GM18498 (cell line): ENCODE results near the gene CTXND1.
"Not testable (repeated sequence)": the region's sequence is repeated elsewhere in the genome, so short reads cannot be mapped to it uniquely, and the experiment has no call there.

ENCODE experiments used
- ATAC-seq: cut with Tn5 transposase; IDR thresholded peaks from one replicate; pipeline ENCODE4 v1.9.1; 2021; ENCODE audit warnings: mild to moderate bottlenecking, moderate library complexity; ENCODE audit not compliant: unreplicated experiment

The CTXND1 gene

GRCh38 chr15:80252121-80252518 is at the start of gene CTXND1:
TSS of gene CTXND1 (minus strand) at chr15:80252213. CDS start at chr15:80201949, 50,264 bp downstream.
- no peak for ATAC-seq

DNA sequence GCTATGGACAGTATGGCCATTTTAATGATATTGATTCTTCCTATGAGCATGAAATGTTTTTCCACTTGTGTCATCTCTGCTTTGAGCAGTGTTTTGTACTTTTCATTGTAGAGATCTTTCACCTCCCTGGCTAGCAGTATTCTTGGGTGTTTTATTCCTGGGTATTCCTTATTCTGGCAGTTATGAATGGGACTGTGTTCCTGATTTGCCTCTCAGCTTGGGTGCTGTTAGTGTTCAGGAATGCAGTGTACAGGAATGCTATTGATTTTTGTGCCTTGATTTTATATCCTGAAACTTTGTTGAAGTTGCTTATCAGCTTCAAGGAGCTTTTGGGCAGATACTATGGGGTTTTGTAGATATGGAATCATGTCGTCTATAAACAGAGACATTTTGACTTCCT is 49.5 kb upstream of the CTXND1 start:
- no peak for ATAC-seq

- not testable (repeated sequence) for ATAC-seq
These were observed 43.8 kb upstream of the CTXND1 start for GRCh38 chr15:80295777-80296176.

DNA sequence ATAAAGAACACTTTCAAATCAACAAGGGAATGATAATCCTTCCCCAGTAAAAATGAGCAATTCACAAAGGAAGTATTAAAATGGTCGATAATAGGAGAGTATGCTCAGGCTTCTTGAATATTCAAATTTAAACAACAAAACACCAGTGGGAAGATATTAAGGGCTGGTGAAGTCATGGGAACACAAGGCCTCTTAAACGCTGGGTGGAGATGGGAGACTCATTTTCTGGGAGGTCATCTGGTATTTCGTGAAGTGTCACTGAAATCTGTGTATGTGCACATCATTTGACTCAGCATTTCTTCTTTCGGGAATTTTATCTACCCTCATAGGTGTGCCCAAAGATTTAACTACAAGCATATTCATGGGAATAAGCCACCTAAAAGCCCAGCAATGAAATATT is 40.1 kb upstream of the CTXND1 start:
- ATAC-seq: no peak

DNA sequence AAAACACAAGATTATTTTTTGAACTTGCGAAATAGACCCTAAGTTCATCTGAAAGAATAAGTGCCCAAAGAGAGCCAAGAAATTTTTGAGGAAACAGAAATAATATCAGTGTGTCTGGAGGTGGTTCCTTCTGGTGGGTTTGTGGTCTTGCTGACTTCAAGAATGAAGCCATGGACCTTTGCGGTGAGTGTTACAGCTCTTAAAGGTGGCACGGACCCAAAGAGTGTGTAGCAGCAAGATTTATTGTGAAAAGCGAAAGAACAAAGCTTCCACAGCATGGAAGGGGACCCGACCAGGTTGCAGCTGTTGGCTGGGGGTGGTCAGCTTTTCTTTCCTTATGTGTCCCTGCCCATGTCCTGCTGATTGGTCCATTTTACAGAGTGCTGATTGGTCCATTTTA is 38.9 kb upstream of the CTXND1 start:
- ATAC-seq: not testable (repeated sequence)

DNA sequence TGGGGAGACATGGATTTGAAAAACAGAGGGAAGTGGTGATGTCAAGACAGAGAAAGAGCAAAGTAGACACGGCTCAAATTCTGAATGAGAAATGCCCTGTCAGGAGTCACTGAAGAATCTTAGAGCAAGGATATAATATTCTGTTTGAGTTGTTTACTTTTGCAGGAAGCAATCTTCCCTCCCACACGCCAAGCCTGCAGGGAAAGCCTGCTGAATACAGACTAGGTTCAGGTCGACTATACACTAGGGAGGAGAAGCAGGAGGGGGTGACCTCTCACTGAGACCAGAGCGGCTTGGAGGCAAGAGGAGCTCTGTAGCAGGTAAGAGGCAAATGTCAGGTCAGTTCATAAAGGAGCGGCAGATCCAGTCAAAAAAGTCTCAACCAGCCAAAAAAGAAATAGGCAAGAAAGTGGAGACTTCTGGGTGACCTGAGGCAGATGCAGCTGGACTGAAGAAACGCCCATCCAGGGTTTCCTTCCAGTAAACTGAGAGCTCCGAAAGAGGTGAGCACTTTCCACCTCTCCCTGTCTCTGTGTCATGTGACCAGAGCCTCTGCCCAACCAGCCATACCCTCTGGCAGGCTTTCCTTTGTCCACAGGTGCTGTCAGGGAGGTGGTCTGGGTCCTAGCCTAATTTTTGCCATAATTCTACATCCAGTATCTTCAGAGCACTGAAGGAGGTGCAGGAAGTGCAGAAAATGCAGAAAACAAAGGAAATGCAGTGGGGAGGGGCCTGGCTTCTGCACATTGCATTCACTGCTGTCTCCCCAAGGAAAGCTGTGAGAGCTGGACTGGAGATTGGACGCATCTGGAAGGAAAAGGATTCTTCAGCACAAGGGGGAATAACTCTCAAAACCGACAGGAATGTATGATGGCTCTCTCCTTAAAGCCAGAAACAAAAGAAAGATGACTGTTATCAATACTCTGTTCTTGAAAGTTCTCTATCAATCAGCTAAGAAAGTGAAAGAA is 37.8 kb upstream of the CTXND1 start:
- no peak for ATAC-seq

- no peak for ATAC-seq
These were observed 36.1 kb upstream of the CTXND1 start for GRCh38 chr15:80288131-80288530.

GRCh38 chr15:80286055-80286454 is 34.0 kb upstream of the CTXND1 start:
- no peak for ATAC-seq

- no peak for ATAC-seq
These were observed 33.4 kb upstream of the CTXND1 start for GRCh38 chr15:80285379-80285778.

DNA sequence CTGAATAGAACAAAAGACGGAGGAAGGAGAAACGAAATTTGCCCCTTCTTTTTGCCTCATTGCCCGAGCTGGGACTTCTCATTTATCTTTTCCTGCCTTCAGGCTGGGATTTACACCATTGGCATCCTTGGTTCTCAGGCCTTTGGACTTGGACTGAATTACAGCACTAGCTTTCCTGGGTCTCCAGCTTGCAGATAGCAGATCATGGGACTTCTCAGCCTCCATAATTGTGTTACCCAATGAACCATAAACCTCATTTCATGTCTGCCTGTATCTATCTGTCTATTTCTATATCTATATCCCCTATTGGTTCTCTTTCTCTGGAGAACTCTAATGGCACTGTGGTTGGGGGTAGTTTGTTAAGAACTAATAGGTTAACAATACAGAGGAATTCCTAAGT is 31.5 kb upstream of the CTXND1 start:
- no peak for ATAC-seq

DNA sequence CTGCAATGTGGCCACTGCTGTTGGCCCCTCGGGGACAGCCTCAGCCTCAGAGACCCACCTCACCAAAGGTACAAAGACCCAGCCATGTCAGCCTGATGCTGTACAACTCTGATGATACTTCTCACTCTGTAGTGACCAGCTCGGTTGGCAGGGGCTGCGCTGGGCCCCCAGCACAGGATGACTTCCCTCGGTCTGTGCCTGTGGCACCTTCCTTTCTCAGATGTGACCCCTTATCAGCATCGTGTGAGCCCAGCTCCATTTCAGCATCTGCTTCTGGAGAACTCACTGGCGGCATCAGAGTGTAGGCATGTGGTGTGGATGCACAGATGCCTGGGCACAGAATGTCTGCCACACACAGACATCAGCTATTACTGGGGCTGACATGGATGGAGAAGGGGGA is 25.1 kb upstream of the CTXND1 start:
- no peak for ATAC-seq

DNA sequence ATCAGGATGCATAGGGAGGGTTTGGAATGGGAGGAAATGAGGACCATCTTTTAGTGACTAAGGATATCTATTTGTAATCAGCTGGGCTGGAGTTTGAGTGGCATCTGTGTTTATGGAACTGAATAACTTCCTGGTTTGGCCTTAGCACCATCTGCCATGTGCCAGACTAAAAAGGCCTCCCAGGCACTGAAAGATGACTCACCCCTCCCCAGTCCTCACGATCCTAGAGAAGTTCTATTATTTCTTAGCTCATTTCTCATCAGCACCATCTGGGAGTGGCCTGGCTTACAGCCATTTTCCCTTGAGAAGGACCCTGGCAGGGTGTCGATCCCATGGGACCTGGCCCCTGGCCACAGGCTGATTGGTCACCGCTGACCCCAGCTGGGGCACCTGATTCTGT is 23.9 kb upstream of the CTXND1 start:
- no peak for ATAC-seq

DNA sequence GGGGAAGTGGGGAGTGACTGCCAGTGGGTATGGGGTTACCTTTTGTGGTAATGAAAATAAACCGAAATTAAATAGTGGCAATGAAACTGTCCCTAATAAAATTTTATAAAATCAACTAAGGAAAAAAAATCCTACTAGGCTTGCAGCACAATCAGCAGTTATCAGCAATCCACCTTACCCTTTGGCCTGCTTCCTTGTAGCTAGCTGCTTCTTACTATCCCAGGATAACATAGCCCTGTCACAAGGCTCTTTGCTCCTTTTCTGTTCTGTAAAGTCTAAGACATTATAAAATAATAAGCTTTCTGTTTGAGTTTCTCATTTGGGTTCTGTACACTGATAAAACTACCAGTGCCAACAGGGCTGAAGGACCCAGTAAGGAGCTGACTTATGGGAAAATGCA is 23.0 kb upstream of the CTXND1 start:
- no peak for ATAC-seq

- ATAC-seq: no peak
These were observed 22.5 kb upstream of the CTXND1 start for GRCh38 chr15:80274554-80274953.

- no peak for ATAC-seq
These were observed 21.0 kb upstream of the CTXND1 start for GRCh38 chr15:80272987-80273386.

DNA sequence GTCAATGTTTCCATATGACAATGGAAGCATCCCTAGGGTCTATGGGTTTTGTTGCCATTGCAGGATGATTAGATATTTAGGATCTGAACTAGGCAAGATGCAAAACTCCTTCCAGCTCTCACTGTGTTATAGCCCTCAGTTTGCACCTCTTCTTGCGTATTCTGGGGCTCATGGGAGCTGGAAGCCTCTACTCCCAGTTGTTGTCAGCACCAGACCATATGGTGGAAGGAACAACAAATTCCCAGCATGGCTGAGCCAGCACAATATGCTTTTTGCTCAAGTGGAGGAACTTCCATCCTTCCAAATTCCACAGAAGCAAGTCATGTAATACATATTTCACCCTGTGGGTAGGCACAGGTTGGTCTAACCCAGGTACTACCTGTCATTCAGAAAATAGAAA is 18.5 kb upstream of the CTXND1 start:
- ATAC-seq: no peak

DNA sequence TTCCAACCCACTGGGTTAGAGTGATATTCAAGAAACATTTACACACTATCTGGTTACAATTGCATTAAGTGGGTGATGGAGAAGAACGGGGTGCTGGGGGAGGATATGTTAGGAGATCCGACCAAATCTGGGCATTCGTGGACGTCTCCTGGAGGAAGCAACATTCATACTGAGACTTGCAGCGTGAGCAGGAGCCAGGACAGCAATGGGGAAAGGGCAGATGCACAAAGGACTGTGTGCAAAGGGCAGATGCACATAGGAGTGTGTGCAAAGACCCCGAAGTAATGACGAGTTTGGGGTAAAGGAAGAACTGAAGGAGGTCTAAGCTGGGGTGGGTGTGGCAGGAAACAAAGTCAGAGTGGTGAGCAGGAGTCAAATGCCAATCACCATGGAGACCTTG is 16.1 kb upstream of the CTXND1 start:
- no peak for ATAC-seq

- no peak for ATAC-seq
These were observed 15.6 kb upstream of the CTXND1 start for GRCh38 chr15:80267658-80268057.

GRCh38 chr15:80266745-80267144 is 14.7 kb upstream of the CTXND1 start:
- no peak for ATAC-seq

GRCh38 chr15:80266113-80266512 is 14.1 kb upstream of the CTXND1 start:
- no peak for ATAC-seq

GRCh38 chr15:80265021-80265420 is 13.0 kb upstream of the CTXND1 start:
- no peak for ATAC-seq

- no peak for ATAC-seq
These were observed 12.0 kb upstream of the CTXND1 start for GRCh38 chr15:80264031-80264430.

GRCh38 chr15:80260551-80260950 is 8.5 kb upstream of the CTXND1 start:
- no peak for ATAC-seq
